ENCODE data around the gene MACROD2. TPM values are rescaled to one million over a fixed set of nuclear protein-coding genes. Genes with fewer than 3 reads are reported as not detected.

The MACROD2 gene
- total RNA-seq, 1 experiment from 2014 or later, result 1.6 TPM

- no peak overlapping the region for H3K9ac ChIP-seq (ENCODE audit: extremely low read depth, insufficient read length, low read length)
- H2BK12ac ChIP-seq (ENCODE audit: insufficient read length, low read depth, low read length), result no peak overlapping the region
- H3K4me1 Mint-ChIP-seq, result peaks cover 14 to 21% of the 10 kb centered on the region in 2 experiments
- no peak overlapping the region for H2AFZ ChIP-seq (ENCODE audit: low read length)
- H3K9me3 ChIP-seq (ENCODE audit: control insufficient read depth, low read depth, low read length), result no peaks in the 10 kb centered on the region
- no peaks in the 10 kb centered on the region for H3K27me3 Mint-ChIP-seq (ENCODE audit: low read depth)
- no peaks in the 10 kb centered on the region for H3K79me2 ChIP-seq (ENCODE audit: insufficient read depth, low read length)
- no peak overlapping the region for H3K4me2 ChIP-seq (ENCODE audit: insufficient read depth, insufficient read length, low read length)
- no peak for TF ChIP-seq CTCF (conservative IDR thresholded peaks at IDR 0.05)
- no peaks in the 10 kb centered on the region for H3K36me3 Mint-ChIP-seq (ENCODE audit: insufficient read depth in 1 of 3, low read depth in 3 of 3)
- no peak overlapping the region for H2BK20ac ChIP-seq (ENCODE audit: low read depth, low read length, poor library complexity, severe bottlenecking)
- no peak overlapping the region for H3K23ac ChIP-seq (ENCODE audit: insufficient read length, low read depth, low read length)
- H3K27me3 ChIP-seq (ENCODE audit: insufficient read depth, low read length), result no peaks in the 10 kb centered on the region
- DNase-seq, result no peak
- H2BK120ac ChIP-seq (ENCODE audit: low read depth, low read length, poor library complexity, severe bottlenecking), result no peak overlapping the region
- H3K14ac ChIP-seq (ENCODE audit: insufficient read depth, low read length), result no peak overlapping the region
- no peaks in the 10 kb centered on the region for H4K20me1 ChIP-seq (ENCODE audit: control insufficient read depth, insufficient read depth, insufficient read length)
- no CpG with 5 or more reads among the region's 1 CpG for WGBS (ENCODE audit: extremely low coverage, insufficient read length, low lambda C conversion rate)
- H2BK15ac ChIP-seq (ENCODE audit: low read depth, low read length), result no peak overlapping the region
- no peak overlapping the region for H3K27ac Mint-ChIP-seq
- no peak overlapping the region for H4K8ac ChIP-seq (replicated peaks; ENCODE audit: insufficient read length, low read depth, low read length)
- H3T11ph ChIP-seq (ENCODE audit: low read length), result no peak overlapping the region
- H3K56ac ChIP-seq (ENCODE audit: insufficient read length, low read depth, low read length), result no peak overlapping the region
- no peaks in the 10 kb centered on the region for H3K9me3 Mint-ChIP-seq
- H3K27ac ChIP-seq (ENCODE audit: insufficient read length, low read depth, low read length), result no peak overlapping the region
- H3K4me1 ChIP-seq (ENCODE audit: insufficient read depth, low read length), result no peaks in the 10 kb centered on the region; the same call in 1 of the 2 replicates
- no peak overlapping the region for H3K18ac ChIP-seq (ENCODE audit: insufficient read length, low read depth, low read length)
- H4K5ac ChIP-seq (ENCODE audit: insufficient read length, low read depth, low read length), result no peak overlapping the region
- no peak overlapping the region for H4K91ac ChIP-seq (ENCODE audit: insufficient read length, low read depth, low read length)
- H3K23me2 ChIP-seq (ENCODE audit: insufficient read length, low read depth, low read length, poor library complexity, severe bottlenecking), result no peaks in the 10 kb centered on the region
- no peak overlapping the region for H3K4me3 Mint-ChIP-seq
- no peak overlapping the region for H2BK5ac ChIP-seq (ENCODE audit: insufficient read length, low read length)
- H3K4ac ChIP-seq (ENCODE audit: low read depth, low read length), result no peak overlapping the region
- no peaks in the 10 kb centered on the region for H3K79me1 ChIP-seq (ENCODE audit: insufficient read depth, low read depth, low read length, poor library complexity, severe bottlenecking)
- no peak overlapping the region for H2AK5ac ChIP-seq (ENCODE audit: insufficient read length, low read length)
These were observed 1084.5 kb downstream of the MACROD2 start for GRCh38 chr20:15079594-15080340.

Data from H9 (cell line).